ENCODE results near the gene CHST11.

The CHST11 gene

GRCh38 chr12:104456417-104456949, at the start of gene CHST11:
CHST11 (plus strand) TSS chr12:104456948.
- H3K4me1 ChIP-seq, result peaks cover 34% of the 10 kb centered on the region
- TF ChIP-seq Cebpa-rat (IDR thresholded peaks at IDR 0.05), result no peak
- H3K4me3 ChIP-seq, result peak within 1 kb of the TSS; percentile 98
- H3K27ac ChIP-seq, result peak within 1 kb of the TSS; percentile 96
- H3K4me2 ChIP-seq, result peak within 1 kb of the TSS; percentile 95
- no peaks in the 10 kb centered on the region for H3K36me3 ChIP-seq
- H4K20me1 ChIP-seq, result peaks cover 46% of the 10 kb centered on the region
- H3K9ac ChIP-seq, result peak within 1 kb of the TSS; percentile 94
- H3K27me3 ChIP-seq, result no peaks in the 10 kb centered on the region
- H3K9me3 ChIP-seq, result no peaks in the 10 kb centered on the region

GRCh38 chr12:104407438-104407837, 49.3 kb upstream of the CHST11 start:
- H4K20me1 ChIP-seq, result no peaks in the 10 kb centered on the region
- H3K9ac ChIP-seq, result no peak overlapping the region
- TF ChIP-seq Cebpa-rat (IDR thresholded peaks at IDR 0.05), result no peak
- H3K27ac ChIP-seq, result no peak overlapping the region
- H3K4me1 ChIP-seq, result no peaks in the 10 kb centered on the region
- no peak overlapping the region for H3K4me2 ChIP-seq
- no peaks in the 10 kb centered on the region for H3K27me3 ChIP-seq
- no peak overlapping the region for H3K4me3 ChIP-seq
- no peaks in the 10 kb centered on the region for H3K36me3 ChIP-seq
- no peaks in the 10 kb centered on the region for H3K9me3 ChIP-seq

GRCh38 chr12:104407922-104408321, 48.8 kb upstream of the CHST11 start:
- TF ChIP-seq Cebpa-rat (IDR thresholded peaks at IDR 0.05), result no peak
- no peaks in the 10 kb centered on the region for H3K36me3 ChIP-seq
- H3K9me3 ChIP-seq, result no peaks in the 10 kb centered on the region
- no peak overlapping the region for H3K27ac ChIP-seq
- H3K4me3 ChIP-seq, result no peak overlapping the region
- H3K4me1 ChIP-seq, result no peaks in the 10 kb centered on the region
- no peaks in the 10 kb centered on the region for H3K27me3 ChIP-seq
- no peaks in the 10 kb centered on the region for H4K20me1 ChIP-seq
- no peak overlapping the region for H3K4me2 ChIP-seq
- H3K9ac ChIP-seq, result no peak overlapping the region

GRCh38 chr12:104410326-104410725, 46.4 kb upstream of the CHST11 start:
- H3K9ac ChIP-seq, result no peak overlapping the region
- H3K36me3 ChIP-seq, result no peaks in the 10 kb centered on the region
- no peaks in the 10 kb centered on the region for H3K9me3 ChIP-seq
- H3K27me3 ChIP-seq, result no peaks in the 10 kb centered on the region
- H3K4me3 ChIP-seq, result no peak overlapping the region
- no peak overlapping the region for H3K4me2 ChIP-seq
- TF ChIP-seq Cebpa-rat (IDR thresholded peaks at IDR 0.05), result no peak
- H3K27ac ChIP-seq, result no peak overlapping the region
- H3K4me1 ChIP-seq, result no peaks in the 10 kb centered on the region
- no peaks in the 10 kb centered on the region for H4K20me1 ChIP-seq

GRCh38 chr12:104410786-104411185, 46.0 kb upstream of the CHST11 start:
- H3K4me3 ChIP-seq, result no peak overlapping the region
- H3K9ac ChIP-seq, result no peak overlapping the region
- H3K4me1 ChIP-seq, result no peaks in the 10 kb centered on the region
- TF ChIP-seq Cebpa-rat (IDR thresholded peaks at IDR 0.05), result no peak
- H3K4me2 ChIP-seq, result no peak overlapping the region
- no peaks in the 10 kb centered on the region for H4K20me1 ChIP-seq
- H3K9me3 ChIP-seq, result no peaks in the 10 kb centered on the region
- H3K27ac ChIP-seq, result no peak overlapping the region
- H3K27me3 ChIP-seq, result no peaks in the 10 kb centered on the region
- no peaks in the 10 kb centered on the region for H3K36me3 ChIP-seq

- no peak overlapping the region for H3K27ac ChIP-seq
- no peak overlapping the region for H3K4me3 ChIP-seq
- H3K9ac ChIP-seq, result no peak overlapping the region
- TF ChIP-seq Cebpa-rat (IDR thresholded peaks at IDR 0.05), result no peak
- H3K36me3 ChIP-seq, result no peaks in the 10 kb centered on the region
- no peaks in the 10 kb centered on the region for H4K20me1 ChIP-seq
- H3K4me2 ChIP-seq, result no peak overlapping the region
- no peaks in the 10 kb centered on the region for H3K4me1 ChIP-seq
- no peaks in the 10 kb centered on the region for H3K9me3 ChIP-seq
- H3K27me3 ChIP-seq, result no peaks in the 10 kb centered on the region
Measured at GRCh38 chr12:104411826-104412641, 44.7 kb upstream of the CHST11 start.

GRCh38 chr12:104412681-104413080, 44.1 kb upstream of the CHST11 start:
- H4K20me1 ChIP-seq, result no peaks in the 10 kb centered on the region
- no peaks in the 10 kb centered on the region for H3K36me3 ChIP-seq
- H3K4me2 ChIP-seq, result no peak overlapping the region
- no peaks in the 10 kb centered on the region for H3K27me3 ChIP-seq
- no peak overlapping the region for H3K27ac ChIP-seq
- TF ChIP-seq Cebpa-rat (IDR thresholded peaks at IDR 0.05), result no peak
- H3K4me3 ChIP-seq, result no peak overlapping the region
- H3K9ac ChIP-seq, result no peak overlapping the region
- no peaks in the 10 kb centered on the region for H3K4me1 ChIP-seq
- H3K9me3 ChIP-seq, result no peaks in the 10 kb centered on the region

GRCh38 chr12:104413330-104413729, 43.4 kb upstream of the CHST11 start:
- Histone ChIP-seq H3K9ac (no peak overlapping the region), H3K9me3 (no peaks in the 10 kb centered on the region), H4K20me1 (no peaks in the 10 kb centered on the region), H3K4me2 (no peak overlapping the region), H3K4me1 (no peaks in the 10 kb centered on the region), H3K27me3 (no peaks in the 10 kb centered on the region), H3K4me3 (no peak overlapping the region), H3K36me3 (no peaks in the 10 kb centered on the region), H3K27ac (no peak overlapping the region)
- no peak for TF ChIP-seq Cebpa-rat (IDR thresholded peaks at IDR 0.05)

GRCh38 chr12:104414581-104415341, 42.0 kb upstream of the CHST11 start:
- no peaks in the 10 kb centered on the region for H3K4me1 ChIP-seq
- no peak for TF ChIP-seq Cebpa-rat (IDR thresholded peaks at IDR 0.05)
- no peaks in the 10 kb centered on the region for H3K36me3 ChIP-seq
- H3K9ac ChIP-seq, result no peak overlapping the region
- no peak overlapping the region for H3K4me2 ChIP-seq
- no peaks in the 10 kb centered on the region for H4K20me1 ChIP-seq
- H3K9me3 ChIP-seq, result no peaks in the 10 kb centered on the region
- no peaks in the 10 kb centered on the region for H3K27me3 ChIP-seq
- no peak overlapping the region for H3K27ac ChIP-seq
- no peak overlapping the region for H3K4me3 ChIP-seq
